ENCODE results near the gene KRTAP4-7.

Gene KRTAP4-7

DNA sequence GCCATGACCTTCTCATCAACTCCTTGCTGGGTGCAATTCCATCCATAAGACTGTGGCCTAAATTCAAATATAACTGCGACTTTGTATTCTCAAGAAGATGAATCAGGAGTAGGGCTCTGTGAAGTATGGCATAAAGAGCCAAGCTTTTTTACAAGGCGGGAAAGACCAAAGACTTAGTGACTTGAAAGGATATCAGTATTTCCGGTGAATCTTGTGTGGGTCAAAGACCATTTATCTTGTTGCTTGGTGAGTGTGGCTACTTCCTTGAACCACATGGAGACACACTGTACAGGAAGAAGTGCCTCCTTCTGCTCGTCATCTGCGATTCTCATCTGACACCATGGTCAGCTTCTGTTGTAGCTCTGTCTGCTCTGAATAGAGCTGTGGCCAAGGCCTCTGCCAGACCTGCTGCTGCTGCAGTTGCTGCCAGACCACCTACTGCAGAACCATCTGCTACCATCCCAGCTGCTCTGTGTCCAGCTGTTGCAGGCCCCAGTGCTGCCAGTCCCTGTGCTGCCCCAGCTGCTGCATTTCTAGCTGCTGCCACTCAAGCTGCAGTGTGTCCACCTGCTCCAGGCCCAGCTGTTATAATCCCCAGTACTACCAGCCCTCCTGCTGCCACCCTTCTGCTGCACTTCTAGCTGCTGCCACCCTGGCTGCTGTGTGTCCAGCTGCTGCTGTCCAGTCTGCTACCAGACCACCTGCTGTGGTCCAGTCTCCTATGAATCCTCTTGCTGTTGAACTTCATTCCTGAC, 12.2 kb upstream of the KRTAP4-7 start:
- no peak overlapping the region for H3K4me2 ChIP-seq (ENCODE audit: low read depth, low read length, poor library complexity, severe bottlenecking)
- no peaks in the 10 kb centered on the region for H4K20me1 ChIP-seq (ENCODE audit: low read depth, low read length)
- no peak overlapping the region for H3K27ac ChIP-seq (ENCODE audit: low read depth, low read length)
- H2AFZ ChIP-seq (ENCODE audit: low read depth, low read length, severe bottlenecking), result no peak overlapping the region
- H3K79me2 ChIP-seq (ENCODE audit: insufficient read depth, low read length), result no peaks in the 10 kb centered on the region
- H3F3A ChIP-seq (ENCODE audit: insufficient read depth), result no peaks in the 10 kb centered on the region
- no peak overlapping the region for H3K9ac ChIP-seq (ENCODE audit: low read length)
- no peaks in the 10 kb centered on the region for H3K9me2 ChIP-seq (replicated peaks; ENCODE audit: insufficient read depth, low read length)
- TF ChIP-seq EZH2phosphoT487 (conservative IDR thresholded peaks at IDR 0.05; ENCODE audit: low read length), result no peak
- TF ChIP-seq, protein P1, sequence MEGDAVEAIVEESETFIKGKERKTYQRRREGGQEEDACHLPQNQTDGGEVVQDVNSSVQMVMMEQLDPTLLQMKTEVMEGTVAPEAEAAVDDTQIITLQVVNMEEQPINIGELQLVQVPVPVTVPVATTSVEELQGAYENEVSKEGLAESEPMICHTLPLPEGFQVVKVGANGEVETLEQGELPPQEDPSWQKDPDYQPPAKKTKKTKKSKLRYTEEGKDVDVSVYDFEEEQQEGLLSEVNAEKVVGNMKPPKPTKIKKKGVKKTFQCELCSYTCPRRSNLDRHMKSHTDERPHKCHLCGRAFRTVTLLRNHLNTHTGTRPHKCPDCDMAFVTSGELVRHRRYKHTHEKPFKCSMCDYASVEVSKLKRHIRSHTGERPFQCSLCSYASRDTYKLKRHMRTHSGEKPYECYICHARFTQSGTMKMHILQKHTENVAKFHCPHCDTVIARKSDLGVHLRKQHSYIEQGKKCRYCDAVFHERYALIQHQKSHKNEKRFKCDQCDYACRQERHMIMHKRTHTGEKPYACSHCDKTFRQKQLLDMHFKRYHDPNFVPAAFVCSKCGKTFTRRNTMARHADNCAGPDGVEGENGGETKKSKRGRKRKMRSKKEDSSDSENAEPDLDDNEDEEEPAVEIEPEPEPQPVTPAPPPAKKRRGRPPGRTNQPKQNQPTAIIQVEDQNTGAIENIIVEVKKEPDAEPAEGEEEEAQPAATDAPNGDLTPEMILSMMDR (IDR thresholded peaks at IDR 0.05; ENCODE audit: insufficient read depth, low read length, poor library complexity, severe bottlenecking), result no peak
- H3K4me3 ChIP-seq (ENCODE audit: insufficient read depth, low read length, poor library complexity, severe bottlenecking), result no peak overlapping the region
- no peaks in the 10 kb centered on the region for H3K9me3 ChIP-seq (ENCODE audit: insufficient read depth, low read length)
- no peaks in the 10 kb centered on the region for H3K36me3 ChIP-seq (ENCODE audit: low read length)
- no peaks in the 10 kb centered on the region for H3K27me3 ChIP-seq (ENCODE audit: low read length)

DNA sequence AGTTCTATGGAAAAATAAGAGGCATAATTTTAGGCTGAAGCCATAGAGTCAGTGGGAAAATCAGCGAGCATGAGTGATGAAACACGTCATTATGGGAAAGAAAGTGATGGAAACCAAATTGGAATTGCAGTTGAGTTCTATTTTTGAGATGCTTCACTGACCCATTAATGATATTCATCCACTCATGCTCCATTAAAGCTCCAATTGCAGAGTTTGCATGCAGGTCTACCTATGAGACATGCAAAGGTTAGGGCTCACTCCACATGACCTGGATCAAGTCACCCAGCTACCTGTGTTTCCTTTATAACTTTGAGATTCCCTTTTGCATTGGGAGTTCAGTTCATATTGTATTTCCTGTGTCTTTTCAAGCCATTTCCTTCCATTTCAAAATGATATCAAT, 10.3 kb upstream of the KRTAP4-7 start:
- Histone ChIP-seq H3K9ac (ENCODE audit: low read length) (no peak overlapping the region), H3F3A (ENCODE audit: insufficient read depth) (no peaks in the 10 kb centered on the region), H3K9me2 (replicated peaks; ENCODE audit: insufficient read depth, low read length) (no peaks in the 10 kb centered on the region), H4K20me1 (ENCODE audit: low read depth, low read length) (no peaks in the 10 kb centered on the region), H3K27ac (ENCODE audit: low read depth, low read length) (no peak overlapping the region), H3K9me3 (ENCODE audit: insufficient read depth, low read length) (no peaks in the 10 kb centered on the region), H3K36me3 (ENCODE audit: low read length) (no peaks in the 10 kb centered on the region), H3K79me2 (ENCODE audit: insufficient read depth, low read length) (no peaks in the 10 kb centered on the region), H3K27me3 (ENCODE audit: low read length) (no peaks in the 10 kb centered on the region), H3K4me3 (ENCODE audit: insufficient read depth, low read length, poor library complexity, severe bottlenecking) (no peak overlapping the region), H3K4me2 (ENCODE audit: low read depth, low read length, poor library complexity, severe bottlenecking) (no peak overlapping the region), H2AFZ (ENCODE audit: low read depth, low read length, severe bottlenecking) (no peak overlapping the region)
- TF ChIP-seq, protein P1 (IDR thresholded peaks at IDR 0.05; ENCODE audit: insufficient read depth, low read length, poor library complexity, severe bottlenecking), result no peak
- TF ChIP-seq EZH2phosphoT487 (conservative IDR thresholded peaks at IDR 0.05; ENCODE audit: low read length), result no peak

DNA sequence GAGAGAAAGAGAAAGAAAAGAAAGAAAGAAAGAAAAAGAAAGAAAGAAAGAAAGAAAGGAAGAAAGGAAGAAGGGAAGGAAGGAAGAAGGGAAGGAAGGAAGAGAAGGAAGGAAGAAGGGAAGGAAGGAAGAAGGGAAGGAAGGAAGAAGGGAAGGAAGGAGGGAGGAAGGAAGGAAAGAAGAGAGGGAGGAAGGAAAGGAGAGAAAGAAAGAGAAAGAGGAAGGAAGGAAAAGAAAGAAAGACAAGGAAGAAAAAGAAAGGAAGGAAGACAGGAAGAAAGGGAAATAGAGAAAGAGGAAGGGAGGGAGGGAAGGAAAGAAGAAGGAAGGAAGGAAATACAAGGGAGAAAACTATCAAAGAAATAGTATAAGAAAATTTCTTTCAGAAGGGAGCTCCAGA, 7.2 kb upstream of the KRTAP4-7 start:
- Histone ChIP-seq H3K9me2 (replicated peaks; ENCODE audit: insufficient read depth, low read length) (no peaks in the 10 kb centered on the region), H4K20me1 (ENCODE audit: low read depth, low read length) (no peaks in the 10 kb centered on the region), H3K36me3 (ENCODE audit: low read length) (no peaks in the 10 kb centered on the region), H2AFZ (ENCODE audit: low read depth, low read length, severe bottlenecking) (no peak overlapping the region), H3K79me2 (ENCODE audit: insufficient read depth, low read length) (no peaks in the 10 kb centered on the region), H3K4me2 (ENCODE audit: low read depth, low read length, poor library complexity, severe bottlenecking) (no peak overlapping the region), H3K9ac (ENCODE audit: low read length) (no peak overlapping the region), H3F3A (ENCODE audit: insufficient read depth) (no peaks in the 10 kb centered on the region), H3K9me3 (ENCODE audit: insufficient read depth, low read length) (no peaks in the 10 kb centered on the region), H3K27ac (ENCODE audit: low read depth, low read length) (no peak overlapping the region), H3K27me3 (ENCODE audit: low read length) (no peaks in the 10 kb centered on the region), H3K4me3 (ENCODE audit: insufficient read depth, low read length, poor library complexity, severe bottlenecking) (no peak overlapping the region)
- TF ChIP-seq, protein P1 (IDR thresholded peaks at IDR 0.05; ENCODE audit: insufficient read depth, low read length, poor library complexity, severe bottlenecking), result no peak
- no peak for TF ChIP-seq EZH2phosphoT487 (conservative IDR thresholded peaks at IDR 0.05; ENCODE audit: low read length)

Measured in SU-DHL-6 (cell line).